GM21390 (cell line): Measurements from ENCODE around the gene JTB.
"Not testable (repeated sequence)": the region's sequence is repeated elsewhere in the genome, so short reads cannot be mapped to it uniquely, and the experiment has no call there.

Source experiments
- ATAC-seq: cut with Tn5 transposase; IDR thresholded peaks from one replicate; pipeline ENCODE4 v1.9.1; 2021; ENCODE audit not compliant: unreplicated experiment

Gene JTB

DNA sequence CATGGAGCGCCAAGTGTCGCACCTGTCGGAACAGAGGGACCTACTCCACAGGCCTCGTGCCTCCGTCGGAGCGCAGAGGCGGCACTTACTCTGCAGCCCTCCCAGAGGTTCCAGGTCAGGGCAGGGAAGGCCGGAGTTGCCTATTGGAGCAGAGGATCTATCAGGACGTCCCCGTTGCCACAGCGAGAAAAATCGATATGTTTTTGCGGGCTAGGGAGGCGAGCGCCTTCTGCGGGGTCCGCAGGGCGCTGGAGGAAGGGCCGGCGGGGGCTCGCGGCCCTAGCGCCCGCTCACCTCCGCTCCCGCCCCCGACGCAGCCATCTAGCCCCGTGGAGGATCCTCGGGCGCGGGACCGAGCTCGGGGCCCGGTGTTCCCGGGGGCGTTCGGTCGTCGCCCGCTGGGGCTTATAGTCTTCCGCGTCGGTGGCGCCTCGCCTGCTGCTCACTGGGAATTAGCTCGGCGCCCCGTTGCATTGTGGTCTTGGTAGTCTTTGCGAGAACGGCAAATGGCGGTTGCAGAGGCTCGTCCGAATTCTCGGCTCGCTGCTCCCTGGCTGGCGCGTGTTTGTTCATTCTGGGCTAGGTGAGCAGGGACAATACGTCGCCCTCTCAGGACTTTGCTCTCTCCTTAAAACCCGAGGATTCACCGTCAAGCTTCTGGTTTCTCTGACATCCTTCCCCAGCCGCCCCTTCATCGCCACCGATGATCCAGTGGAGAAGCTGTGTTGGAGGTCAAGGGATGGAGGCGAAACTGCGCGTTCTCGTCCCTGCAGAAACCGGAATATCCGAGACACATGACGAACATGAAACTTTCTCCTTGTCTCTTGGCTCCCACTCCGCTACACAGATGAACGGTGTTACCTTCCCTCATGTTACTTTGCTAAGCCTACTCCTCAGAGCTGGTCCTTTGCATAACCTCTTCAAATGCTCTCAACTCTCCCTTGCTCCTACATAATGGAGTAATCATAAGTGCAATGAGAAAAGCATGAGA lies at the start of gene JTB:
TSS of gene JTB (minus strand) at position 425 of the 991 bp plus-strand sequence. CDS start at position 3, 422 bp downstream.
- ATAC-seq, result no peak

GRCh38 chr1:154019940-154020339 lies 42.5 kb upstream of the JTB start:
- ATAC-seq, result no peak

DNA sequence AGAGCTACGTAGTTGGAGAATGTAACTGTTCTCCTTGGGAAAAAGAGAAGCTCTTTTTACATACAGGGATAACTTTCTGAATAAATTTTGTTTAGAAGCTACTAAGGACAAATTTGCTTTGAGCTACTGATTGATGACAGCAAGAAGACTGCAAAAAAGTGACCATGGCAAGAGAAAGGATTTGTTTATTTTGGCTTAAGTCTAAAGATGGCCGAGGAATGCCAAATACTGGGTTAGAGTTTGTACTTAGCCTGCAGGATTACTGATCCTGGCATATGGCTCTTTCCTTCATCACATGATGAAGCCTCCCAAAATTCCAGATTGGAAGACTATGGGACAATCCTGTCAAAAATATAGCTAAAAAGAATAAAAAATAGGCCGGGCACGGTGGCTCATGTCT lies 41.8 kb upstream of the JTB start:
- ATAC-seq, result no peak

GRCh38 chr1:154014154-154014907 lies 36.9 kb upstream of the JTB start:
- no peak for ATAC-seq

DNA sequence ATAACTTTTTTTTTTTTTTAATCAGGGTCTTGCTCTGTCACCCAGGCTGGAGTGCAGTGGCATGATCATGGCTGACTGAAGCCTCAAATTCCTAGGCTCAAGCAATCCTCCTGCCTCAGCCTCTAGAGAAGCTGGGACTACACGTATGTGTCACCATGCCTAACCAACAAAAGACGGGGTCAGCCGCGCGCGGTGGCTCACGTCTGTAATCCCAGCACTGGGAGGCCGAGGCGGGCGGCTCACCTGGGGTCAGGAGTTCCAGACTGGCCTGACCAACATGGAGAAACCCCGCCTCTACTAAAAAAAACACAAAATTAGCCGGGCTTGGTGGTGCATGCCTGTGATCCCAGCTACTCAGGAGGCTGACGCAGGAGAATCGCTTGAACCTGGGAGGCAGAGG lies 35.1 kb upstream of the JTB start:
- ATAC-seq, result not testable (repeated sequence)

GRCh38 chr1:154012129-154012528 lies 34.7 kb upstream of the JTB start:
- ATAC-seq, result no peak

GRCh38 chr1:154006136-154006535 lies 28.7 kb upstream of the JTB start:
- no peak for ATAC-seq

GRCh38 chr1:154000420-154000819 lies 22.9 kb upstream of the JTB start:
- ATAC-seq, result no peak

DNA sequence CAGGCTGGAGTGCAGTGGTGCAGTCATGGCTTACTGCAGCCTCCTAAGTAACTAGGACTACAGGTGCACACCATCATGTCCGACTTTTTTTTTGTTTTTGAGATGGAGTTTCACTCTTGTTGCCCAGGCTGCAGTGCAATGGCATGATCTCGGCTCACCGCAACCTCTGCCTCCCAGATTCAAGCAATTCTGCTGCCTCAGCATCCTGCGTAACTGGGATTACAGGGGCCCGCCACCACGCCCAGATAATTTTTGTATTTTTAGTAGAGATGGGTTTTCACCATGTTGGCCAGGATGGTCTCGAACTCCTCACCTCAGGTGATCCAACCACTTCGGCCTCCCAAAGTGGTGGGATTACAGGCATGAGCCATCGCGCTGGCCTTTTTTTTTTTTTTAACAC lies 19.4 kb upstream of the JTB start:
- ATAC-seq, result not testable (repeated sequence)

GRCh38 chr1:153995640-153996039 lies 18.2 kb upstream of the JTB start:
- no peak for ATAC-seq

- ATAC-seq, result no peak
Observed at GRCh38 chr1:153995202-153995601, 17.7 kb upstream of the JTB start.

DNA sequence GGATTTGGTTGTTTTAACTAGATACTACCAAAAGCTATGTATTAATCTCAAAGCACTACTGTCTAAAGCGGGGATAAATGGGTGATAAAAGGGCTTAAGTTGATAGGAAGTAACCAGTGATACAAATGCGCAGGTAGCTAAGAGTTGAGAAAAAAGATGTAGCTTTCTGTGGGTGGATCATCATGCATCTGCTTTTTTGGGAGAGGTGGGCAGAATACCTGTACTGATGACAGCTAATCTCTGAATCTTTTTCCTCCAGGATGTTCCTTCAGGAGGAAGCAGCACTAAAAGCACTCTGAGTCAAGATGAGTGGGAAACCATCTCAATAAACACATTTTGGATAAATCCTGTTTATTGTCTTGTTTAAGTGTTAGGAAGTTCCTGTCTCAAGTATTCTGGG lies 14.3 kb upstream of the JTB start:
- ATAC-seq, result no peak

DNA sequence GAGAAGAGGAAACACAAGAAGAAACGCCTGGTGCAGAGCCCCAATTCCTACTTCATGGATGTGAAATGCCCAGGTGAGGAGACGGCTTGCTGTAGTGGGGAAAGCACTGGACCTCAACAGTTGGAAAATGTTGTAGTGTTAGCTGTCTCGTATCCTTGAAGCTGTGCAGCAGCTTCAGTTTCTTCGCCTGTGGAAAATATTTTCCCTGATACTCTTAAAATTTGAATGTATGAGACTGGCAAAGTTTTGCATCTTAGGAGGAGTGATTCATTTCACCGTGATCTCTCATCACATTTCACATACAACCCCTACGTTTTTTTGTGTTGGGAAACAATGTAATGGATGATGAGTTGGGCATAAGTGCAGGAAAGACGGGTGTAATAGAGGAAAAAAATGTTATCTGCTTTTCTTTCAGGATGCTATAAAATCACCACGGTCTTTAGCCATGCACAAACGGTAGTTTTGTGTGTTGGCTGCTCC lies 13.7 kb upstream of the JTB start:
- ATAC-seq, result no peak

DNA sequence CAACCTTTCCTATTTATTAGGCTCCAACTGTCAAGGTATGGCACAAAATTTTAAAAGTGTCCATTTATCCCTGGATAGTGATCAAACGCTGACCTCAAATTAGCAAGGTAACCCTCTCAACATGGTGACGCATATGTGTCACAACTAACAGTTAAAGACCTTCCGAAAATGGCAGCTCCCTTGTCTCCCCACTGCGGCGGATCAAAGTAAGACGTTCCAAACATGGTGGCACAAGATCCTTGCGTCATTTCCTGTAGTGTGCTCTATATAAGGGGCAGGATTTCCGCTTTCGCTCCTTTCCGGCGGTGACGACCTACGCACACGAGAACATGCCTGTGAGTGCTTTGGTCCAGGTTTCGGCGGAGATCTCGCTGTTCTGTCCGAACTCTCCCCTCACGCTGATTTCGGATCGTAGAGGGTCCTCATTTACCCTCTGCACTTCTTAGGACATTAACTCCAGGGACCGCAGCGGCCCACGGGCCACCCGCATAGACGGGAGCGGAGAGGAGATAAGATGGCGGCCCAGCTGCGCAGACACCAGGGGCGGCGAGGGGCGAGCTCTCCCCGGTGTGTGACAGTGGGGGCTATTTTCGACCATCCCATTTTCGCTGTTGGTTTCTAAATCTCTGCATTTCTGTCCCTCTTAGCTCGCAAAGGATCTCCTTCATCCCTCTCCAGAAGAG lies 13.1 kb upstream of the JTB start, which contains the start of gene RPS27:
TSS of gene RPS27 (plus strand) at position 295 of the 683 bp plus-strand sequence. CDS start at position 330, 35 bp downstream.
- peak; percentile 75 for ATAC-seq

DNA sequence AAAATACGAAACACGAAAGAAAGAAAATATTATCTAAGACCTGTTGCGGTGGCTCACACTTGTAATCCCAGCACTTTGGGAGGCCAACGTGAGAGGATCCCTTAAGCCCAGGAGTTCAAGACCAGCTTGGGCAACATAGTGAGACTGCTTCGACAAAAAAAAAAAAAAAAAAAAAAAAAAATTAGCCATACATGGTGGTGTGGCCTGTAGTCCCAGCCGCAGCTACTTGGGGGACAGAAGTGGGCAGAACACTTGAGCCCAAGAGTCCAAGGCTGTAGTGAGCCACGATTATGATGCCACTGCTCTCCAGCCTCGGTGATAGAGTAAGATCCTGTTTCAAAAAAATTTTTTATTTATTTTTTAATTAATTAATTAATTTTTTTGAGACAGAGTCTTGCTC lies 10.1 kb upstream of the JTB start:
- ATAC-seq, result no peak

- no peak for ATAC-seq
Observed at GRCh38 chr1:153985941-153986761, 8.7 kb upstream of the JTB start, which contains the start of gene RAB13. Gene RAB13, minus strand, starts transcription at chr1:153986339. Its CDS starts 103 bp downstream, at chr1:153986236.

GRCh38 chr1:153985341-153985912 lies 8.0 kb upstream of the JTB start:
- no peak for ATAC-seq

DNA sequence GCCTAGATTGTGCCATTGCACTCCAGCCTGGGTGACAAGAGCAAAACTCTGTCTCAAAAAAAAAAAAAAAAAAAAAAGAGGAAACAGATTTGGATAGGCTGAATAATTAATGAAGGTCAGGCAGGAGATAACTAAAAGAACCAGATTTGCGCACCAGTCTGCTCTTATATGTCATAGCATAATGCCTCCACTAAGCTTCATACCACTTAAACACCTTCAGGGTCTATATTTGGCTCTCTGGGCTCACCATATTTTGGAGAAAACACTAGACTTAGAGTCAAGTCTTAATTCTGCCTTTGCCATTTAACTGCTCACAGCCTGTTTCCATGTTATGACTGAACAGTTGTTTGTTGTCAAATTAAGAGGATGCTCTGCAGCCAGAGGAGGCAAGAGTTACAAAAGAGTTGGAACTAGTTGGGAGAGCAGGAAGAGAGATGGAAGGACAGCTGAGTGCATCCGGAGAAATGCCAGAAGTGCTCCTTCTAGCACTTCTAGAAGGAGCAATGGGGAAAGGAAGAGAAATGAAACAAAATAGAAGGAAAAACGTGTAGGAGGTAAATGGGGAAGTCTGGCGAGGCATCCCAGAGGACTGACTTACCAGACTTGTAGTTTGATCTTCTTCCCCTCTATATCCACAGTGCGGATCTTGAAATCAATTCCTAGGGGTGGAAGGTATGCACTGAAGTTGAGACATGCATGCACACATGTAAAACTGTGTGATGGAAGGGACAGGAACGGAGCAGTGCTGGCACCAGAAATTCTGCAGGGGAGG lies 6.8 kb upstream of the JTB start:
- no peak for ATAC-seq

DNA sequence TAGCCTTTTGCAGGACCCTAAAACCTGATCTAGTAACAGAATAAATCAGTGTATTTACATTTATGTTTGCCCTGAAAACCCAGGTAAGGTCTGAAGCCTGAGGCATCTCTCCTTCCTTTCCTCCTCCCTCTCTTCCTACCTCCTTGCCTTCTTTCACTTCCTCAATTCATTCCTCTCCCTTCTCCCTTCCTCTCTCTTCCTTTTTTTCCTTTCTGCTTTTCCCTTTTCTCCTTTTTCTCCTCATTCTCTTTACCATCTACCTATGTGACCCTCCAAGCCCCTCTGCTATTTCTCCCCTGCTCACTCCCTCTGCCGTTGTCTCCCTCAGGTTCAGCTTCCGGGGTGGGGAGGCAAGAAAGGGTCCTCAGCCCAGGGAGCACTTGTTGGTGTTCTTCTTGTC lies 4.3 kb upstream of the JTB start:
- ATAC-seq, result not testable (repeated sequence)
